Islet of Langerhans (tissue), 1 donor: ENCODE data around the gene LETM1.
"Not testable (repeated sequence)": the region's sequence is repeated elsewhere in the genome, so short reads cannot be mapped to it uniquely, and the experiment has no call there.

Experiments
- FAIRE-seq: peaks from one replicate; lab custom pipeline; 2011; peaks lifted over from hg19 to GRCh38; lab: Jason Lieb, UNC

Gene LETM1

DNA sequence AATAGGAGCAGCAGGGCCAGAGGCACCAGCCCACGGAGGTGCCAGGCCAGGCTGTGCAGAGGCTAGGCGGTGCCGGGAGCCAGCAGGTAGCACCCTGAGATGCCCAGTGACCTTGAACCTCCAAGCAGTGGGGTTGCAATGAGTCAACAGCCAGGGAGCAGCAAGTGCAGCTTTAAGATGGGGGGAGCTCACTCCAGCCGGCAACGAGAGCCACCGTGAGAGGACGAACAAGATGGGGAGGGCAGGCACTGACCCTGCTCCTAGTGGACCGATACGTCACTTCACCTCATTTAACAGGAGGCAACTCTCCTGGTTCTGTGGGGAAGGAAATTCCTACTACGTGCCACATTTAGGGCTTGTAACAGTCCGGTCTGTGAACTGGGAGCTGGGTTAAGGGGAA is 4.8 kb downstream of the LETM1 start:
- no peak for FAIRE-seq

DNA sequence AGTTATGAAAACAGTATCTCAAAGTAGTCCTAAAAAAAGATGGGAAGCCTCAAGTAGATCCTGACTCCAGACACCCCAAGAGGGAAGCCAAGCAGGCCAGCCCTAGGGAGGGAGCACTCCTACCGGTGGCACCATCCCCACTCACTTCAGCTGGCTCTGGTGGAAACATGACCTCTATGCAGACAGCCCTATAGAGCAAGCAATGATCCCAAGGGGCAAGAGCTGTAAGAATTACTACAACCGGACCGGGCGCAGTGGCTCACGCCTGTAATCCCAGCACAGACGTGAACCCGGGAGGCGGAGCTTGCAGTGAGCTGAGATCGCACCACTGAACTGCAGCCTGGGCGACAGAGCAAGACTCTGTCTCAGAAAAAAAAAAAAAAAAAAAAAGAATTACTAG is 5.7 kb downstream of the LETM1 start:
- no peak for FAIRE-seq

GRCh38 chr4:1846580-1846979 is 9.4 kb downstream of the LETM1 start:
- no peak for FAIRE-seq

- FAIRE-seq: not testable (repeated sequence)
These were observed 11.3 kb downstream of the LETM1 start for GRCh38 chr4:1844618-1845017.

- FAIRE-seq: no peak
These were observed 12.1 kb downstream of the LETM1 start for GRCh38 chr4:1843852-1844251.

- no peak for FAIRE-seq
These were observed 12.9 kb downstream of the LETM1 start for GRCh38 chr4:1842993-1843448.

- no peak for FAIRE-seq
These were observed 13.5 kb downstream of the LETM1 start for GRCh38 chr4:1842339-1842895.

DNA sequence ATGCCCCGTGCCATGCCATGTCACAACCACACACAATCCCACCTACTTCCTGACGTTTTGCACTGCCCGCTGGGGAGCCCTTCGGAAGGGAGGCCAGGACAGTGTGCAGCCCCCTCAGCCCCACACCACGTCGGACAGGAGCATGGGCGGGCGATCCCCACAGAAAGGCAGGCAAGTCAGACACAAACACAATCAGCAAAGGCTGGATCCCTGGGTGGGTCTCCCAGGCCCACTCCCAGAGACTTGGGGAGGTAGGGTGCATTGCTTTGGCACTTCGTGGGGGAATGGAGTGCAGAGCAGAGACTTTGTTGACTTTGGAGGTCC is 14.1 kb downstream of the LETM1 start:
- FAIRE-seq: no peak

GRCh38 chr4:1841201-1841886 is 14.6 kb downstream of the LETM1 start:
- FAIRE-seq: no peak

GRCh38 chr4:1839282-1839681 is 16.7 kb downstream of the LETM1 start:
- no peak for FAIRE-seq

GRCh38 chr4:1837069-1837468 is 18.9 kb downstream of the LETM1 start:
- no peak for FAIRE-seq

GRCh38 chr4:1836650-1837049 is 19.3 kb downstream of the LETM1 start:
- no peak for FAIRE-seq

GRCh38 chr4:1835836-1836235 is 20.1 kb downstream of the LETM1 start:
- not testable (repeated sequence) for FAIRE-seq

DNA sequence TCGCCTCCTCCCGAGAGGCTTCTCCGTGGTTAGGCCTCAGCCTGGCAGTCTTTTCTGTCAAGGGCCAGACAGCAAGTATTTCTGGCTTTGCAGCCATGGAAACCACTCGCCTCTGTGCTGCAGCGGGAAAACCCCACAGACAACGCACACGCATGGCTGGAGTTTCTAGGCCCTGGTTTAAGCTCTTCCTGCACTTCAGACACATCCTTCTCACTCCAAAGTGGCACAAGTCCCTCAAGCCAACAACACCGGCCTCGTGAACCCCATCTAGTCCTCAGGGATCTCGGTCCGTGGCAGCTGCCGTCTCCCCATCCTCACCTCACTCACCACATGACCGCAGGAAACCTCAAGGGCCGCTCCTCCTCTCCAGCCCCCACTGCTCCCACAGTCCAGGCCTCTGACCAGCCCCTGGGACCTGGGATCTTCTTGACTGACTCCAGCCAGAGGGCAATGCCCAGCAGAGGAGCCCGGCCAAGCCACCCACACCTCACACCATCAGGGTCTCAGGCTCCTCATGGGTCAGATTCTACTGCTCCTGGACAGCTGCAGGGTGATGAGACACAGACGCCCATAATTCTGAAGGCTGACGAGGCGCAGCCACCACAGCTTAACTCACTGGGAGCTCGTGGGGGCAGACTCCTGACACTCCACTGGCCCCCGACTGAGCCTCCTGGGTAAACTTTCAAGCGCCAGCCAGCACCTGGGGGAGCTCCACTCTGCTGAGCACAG is 21.7 kb downstream of the LETM1 start:
- no peak for FAIRE-seq

GRCh38 chr4:1833307-1834046 is 22.5 kb downstream of the LETM1 start:
- no peak for FAIRE-seq

- no peak for FAIRE-seq
These were observed 23.3 kb downstream of the LETM1 start for GRCh38 chr4:1832690-1833089.

GRCh38 chr4:1831331-1831730 is 24.6 kb downstream of the LETM1 start:
- FAIRE-seq: no peak

GRCh38 chr4:1830642-1831228 is 25.2 kb downstream of the LETM1 start:
- FAIRE-seq: no peak

GRCh38 chr4:1830234-1830633 is 25.7 kb downstream of the LETM1 start:
- FAIRE-seq: no peak

DNA sequence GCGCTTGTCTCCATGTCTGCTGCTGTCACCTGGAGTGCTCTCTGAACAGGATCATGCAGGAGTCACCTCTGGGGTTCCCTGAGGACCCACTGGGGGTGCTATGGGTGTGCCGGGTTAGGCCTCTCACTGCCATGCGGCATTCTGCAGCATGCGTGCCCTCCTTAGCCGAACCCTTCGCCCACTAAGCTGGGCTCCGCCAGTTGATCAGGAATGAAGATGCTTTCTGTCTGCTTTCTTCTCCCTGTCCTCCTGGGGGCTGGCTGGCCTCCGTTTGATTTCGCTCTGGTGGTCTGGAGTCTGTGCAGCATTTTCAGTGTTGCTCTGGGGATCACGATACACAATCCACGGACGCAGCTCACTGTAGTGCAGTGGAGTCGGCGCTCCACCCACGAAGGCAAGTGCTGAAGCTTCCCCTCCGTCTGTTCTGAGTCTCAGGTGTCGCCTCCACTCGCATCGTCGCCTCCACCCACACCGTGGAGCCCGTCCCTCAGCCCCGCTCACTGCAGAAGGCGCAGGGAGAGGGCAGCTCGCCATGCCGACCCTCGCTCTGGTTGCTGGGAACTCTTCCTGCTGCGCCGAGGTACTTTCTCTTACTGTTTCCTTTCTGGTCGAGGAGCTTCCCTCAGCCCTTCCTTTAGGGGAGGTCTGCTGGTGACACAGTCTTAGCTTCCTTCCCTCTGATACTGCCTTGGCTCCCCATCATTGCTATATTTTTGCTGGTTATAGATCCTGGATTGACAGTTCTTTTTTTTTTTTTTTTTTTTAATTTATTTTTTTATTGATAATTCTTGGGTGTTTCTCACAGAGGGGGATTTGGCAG is 29.2 kb downstream of the LETM1 start:
- FAIRE-seq: no peak

GRCh38 chr4:1825326-1825725 is 30.6 kb downstream of the LETM1 start:
- no peak for FAIRE-seq

DNA sequence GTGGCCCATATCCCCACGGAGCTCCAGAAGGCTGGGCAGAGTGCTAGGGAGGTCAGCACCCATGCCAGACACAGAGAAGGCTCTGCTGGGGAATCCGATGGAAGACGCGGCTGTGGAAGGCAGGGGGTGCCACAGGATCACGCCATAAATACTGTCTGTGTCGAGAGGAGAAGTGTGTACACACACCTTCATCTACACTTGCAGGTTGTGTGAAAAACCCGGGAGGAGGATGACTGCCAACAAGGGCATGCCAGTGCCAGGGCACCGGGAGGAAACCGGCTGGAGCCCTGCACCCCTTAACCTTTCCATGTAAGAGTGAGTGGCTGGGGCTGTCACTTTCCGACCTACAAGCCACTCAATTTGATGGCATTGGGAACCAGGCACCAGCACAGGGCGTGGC is 31.2 kb downstream of the LETM1 start:
- no peak for FAIRE-seq
